Keratinocyte (primary cell): ENCODE measurements around the gene CLCN2.

Experiments used
- EZH2 ChIP-seq: IDR thresholded peaks from one replicate; pipeline ENCODE4 v1.6.1; 2012; ENCODE audit warnings: inconsistent platforms, mild to moderate bottlenecking, low read length, moderate library complexity
- TF ChIP-seq, protein P1 (sequence below), 3 experiments: IDR thresholded peaks in 1 of 3; conservative IDR thresholded peaks in 1 of 3; optimal IDR thresholded peaks in 1 of 3; 2 replicates in 2 of 3; 3 replicates in 1 of 3; pipeline versions ENCODE3 to v1.5.1; 2011; ENCODE audit warnings: low read length in 3 of 3, mild to moderate bottlenecking in 3 of 3, moderate library complexity in 2 of 3, control low read depth in 1 of 3, inconsistent platforms in 1 of 3; ENCODE audit not compliant: insufficient read depth in 2 of 3; ENCODE audit errors: extremely low read depth in 1 of 3

DNA sequence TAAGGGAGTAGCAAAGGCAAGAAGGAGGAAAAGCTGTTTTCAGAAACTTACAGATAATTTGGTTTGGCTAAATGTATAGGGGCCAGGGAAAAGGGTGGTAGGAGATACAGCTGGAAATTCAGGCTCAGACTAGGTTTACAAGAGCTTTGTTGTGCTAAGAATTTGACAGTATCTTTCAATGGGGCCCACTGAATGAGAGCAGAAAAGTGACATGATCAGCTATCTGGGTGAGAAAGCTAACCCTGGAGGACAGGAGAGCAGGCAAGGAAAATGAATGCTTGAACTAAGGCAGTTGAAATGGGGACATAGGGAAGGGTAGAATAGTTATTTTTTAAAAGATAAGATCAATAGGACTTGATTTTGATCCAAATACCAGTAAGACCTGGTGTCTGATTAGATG lies 49.8 kb downstream of the CLCN2 start:
- TF ChIP-seq, protein P1, sequence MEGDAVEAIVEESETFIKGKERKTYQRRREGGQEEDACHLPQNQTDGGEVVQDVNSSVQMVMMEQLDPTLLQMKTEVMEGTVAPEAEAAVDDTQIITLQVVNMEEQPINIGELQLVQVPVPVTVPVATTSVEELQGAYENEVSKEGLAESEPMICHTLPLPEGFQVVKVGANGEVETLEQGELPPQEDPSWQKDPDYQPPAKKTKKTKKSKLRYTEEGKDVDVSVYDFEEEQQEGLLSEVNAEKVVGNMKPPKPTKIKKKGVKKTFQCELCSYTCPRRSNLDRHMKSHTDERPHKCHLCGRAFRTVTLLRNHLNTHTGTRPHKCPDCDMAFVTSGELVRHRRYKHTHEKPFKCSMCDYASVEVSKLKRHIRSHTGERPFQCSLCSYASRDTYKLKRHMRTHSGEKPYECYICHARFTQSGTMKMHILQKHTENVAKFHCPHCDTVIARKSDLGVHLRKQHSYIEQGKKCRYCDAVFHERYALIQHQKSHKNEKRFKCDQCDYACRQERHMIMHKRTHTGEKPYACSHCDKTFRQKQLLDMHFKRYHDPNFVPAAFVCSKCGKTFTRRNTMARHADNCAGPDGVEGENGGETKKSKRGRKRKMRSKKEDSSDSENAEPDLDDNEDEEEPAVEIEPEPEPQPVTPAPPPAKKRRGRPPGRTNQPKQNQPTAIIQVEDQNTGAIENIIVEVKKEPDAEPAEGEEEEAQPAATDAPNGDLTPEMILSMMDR (optimal IDR thresholded peaks at IDR 0.05 in 1 of 3, IDR thresholded peaks at IDR 0.05 in 1 of 3, conservative IDR thresholded peaks at IDR 0.05 in 1 of 3; ENCODE audit: extremely low read depth in 1 of 3, insufficient read depth in 2 of 3, low read length in 3 of 3) = no peak
- no peak for TF ChIP-seq EZH2
